ENCODE results near the gene SH2D3C.

DNA sequence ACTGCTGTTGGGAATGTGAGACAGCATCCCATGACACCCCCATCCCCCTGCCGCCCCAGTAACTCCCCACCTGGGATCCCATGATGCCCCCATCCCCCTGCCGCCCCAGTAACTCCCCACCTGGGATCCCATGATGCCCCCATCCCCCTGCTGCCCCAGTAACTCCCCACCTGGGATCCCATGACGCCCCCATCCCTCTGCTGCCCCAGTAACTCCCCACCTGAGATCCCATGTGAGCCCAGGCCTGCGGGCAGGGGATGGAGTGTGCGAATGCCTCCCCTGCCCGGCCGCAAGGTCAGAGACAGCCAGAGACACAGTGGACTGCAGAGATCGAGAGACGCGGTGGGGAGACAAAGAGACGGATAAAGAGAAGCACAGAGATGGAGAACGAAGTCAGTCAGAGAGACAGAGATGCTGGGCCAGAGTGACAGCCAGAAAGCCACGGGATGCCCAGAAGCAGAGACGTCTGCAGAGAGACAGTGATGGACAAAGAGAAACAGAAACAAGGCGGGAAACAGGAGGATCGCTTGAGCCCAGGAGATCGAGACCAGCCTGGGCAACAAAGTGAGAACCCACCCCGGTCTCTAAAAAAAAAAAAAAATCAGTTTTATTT is 992 bp downstream of the SH2D3C start:
- TF ChIP-seq, protein P1, sequence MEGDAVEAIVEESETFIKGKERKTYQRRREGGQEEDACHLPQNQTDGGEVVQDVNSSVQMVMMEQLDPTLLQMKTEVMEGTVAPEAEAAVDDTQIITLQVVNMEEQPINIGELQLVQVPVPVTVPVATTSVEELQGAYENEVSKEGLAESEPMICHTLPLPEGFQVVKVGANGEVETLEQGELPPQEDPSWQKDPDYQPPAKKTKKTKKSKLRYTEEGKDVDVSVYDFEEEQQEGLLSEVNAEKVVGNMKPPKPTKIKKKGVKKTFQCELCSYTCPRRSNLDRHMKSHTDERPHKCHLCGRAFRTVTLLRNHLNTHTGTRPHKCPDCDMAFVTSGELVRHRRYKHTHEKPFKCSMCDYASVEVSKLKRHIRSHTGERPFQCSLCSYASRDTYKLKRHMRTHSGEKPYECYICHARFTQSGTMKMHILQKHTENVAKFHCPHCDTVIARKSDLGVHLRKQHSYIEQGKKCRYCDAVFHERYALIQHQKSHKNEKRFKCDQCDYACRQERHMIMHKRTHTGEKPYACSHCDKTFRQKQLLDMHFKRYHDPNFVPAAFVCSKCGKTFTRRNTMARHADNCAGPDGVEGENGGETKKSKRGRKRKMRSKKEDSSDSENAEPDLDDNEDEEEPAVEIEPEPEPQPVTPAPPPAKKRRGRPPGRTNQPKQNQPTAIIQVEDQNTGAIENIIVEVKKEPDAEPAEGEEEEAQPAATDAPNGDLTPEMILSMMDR (IDR thresholded peaks at IDR 0.05; ENCODE audit: insufficient read depth, low read length, poor library complexity, severe bottlenecking): no peak
- TF ChIP-seq EZH2phosphoT487 (conservative IDR thresholded peaks at IDR 0.05; ENCODE audit: low read length): no peak

Measured in SU-DHL-6 (cell line).